GM12878 (cell line): ENCODE measurements around the gene ERICH4. TPM values are rescaled to one million over a fixed set of nuclear protein-coding genes. Genes with fewer than 3 reads are reported as not detected.

ENCODE experiments used
- ATF3 ChIP-seq: IDR thresholded peaks from 2 replicates; pipeline ENCODE4 v1.6.1; 2011; ENCODE audit warnings: low read depth, mild to moderate bottlenecking, low read length, moderate library complexity, borderline replicate concordance; ENCODE audit errors: extremely low read depth
- E2F8 ChIP-seq: fragments of 450-650 bp; IDR thresholded peaks from 2 replicates; pipeline ENCODE4 v1.6.1; 2018; ENCODE audit warnings: mild to moderate bottlenecking, low read depth, moderate library complexity; ENCODE audit not compliant: partially characterized antibody
- MAX ChIP-seq: IDR thresholded peaks from 2 replicates; pipeline ENCODE4 v1.6.1; 2012; ENCODE audit warnings: low read depth, low read length, improper control_type of control experiment
- MEF2A ChIP-seq: IDR thresholded peaks from 2 replicates; pipeline ENCODE4 v1.6.1; 2011; ENCODE audit warnings: low read depth, mild to moderate bottlenecking, low read length, moderate library complexity; ENCODE audit not compliant: insufficient read depth
- MLLT1 ChIP-seq: fragments of 450-650 bp; IDR thresholded peaks from 2 replicates; pipeline ENCODE4 v1.6.1; 2016; ENCODE audit warnings: mild to moderate bottlenecking
- MTA3 ChIP-seq: IDR thresholded peaks from 2 replicates; pipeline ENCODE4 v1.6.1; 2012; ENCODE audit warnings: low read length, inconsistent platforms, borderline replicate concordance
- MYB ChIP-seq: fragments of 150-350 bp; IDR thresholded peaks from 2 replicates; pipeline ENCODE4 v1.6.1; 2014; ENCODE audit warnings: mild to moderate bottlenecking, low read depth, low read length, borderline replicate concordance
- NFIC ChIP-seq: IDR thresholded peaks from 2 replicates; pipeline ENCODE4 v1.6.1; 2012; ENCODE audit warnings: low read depth, mild to moderate bottlenecking, inconsistent platforms, low read length, moderate library complexity
- NR2C1 ChIP-seq: fragments of 450-650 bp; IDR thresholded peaks from 2 replicates; pipeline ENCODE4 v1.6.1; 2017; ENCODE audit warnings: antibody characterized with exemption, mild to moderate bottlenecking, moderate library complexity
- SKIL ChIP-seq: fragments of 450-650 bp; IDR thresholded peaks from 2 replicates; pipeline ENCODE4 v1.6.1; 2017; ENCODE audit warnings: mild to moderate bottlenecking, low read depth, inconsistent platforms; ENCODE audit not compliant: poor library complexity, severe bottlenecking
- SMAD1 ChIP-seq: fragments of 450-650 bp; IDR thresholded peaks from 2 replicates; pipeline ENCODE4 v1.6.1; 2018; ENCODE audit warnings: mild to moderate bottlenecking, low read depth; ENCODE audit not compliant: partially characterized antibody
- STAT1 ChIP-seq: fragments of 450-650 bp; conservative IDR thresholded peaks from 2 replicates; pipeline ENCODE4 v1.6.1; 2014; ENCODE audit warnings: antibody characterized with exemption, mild to moderate bottlenecking
- USF1 ChIP-seq: IDR thresholded peaks from 2 replicates; pipeline ENCODE4 v1.6.1; 2011; ENCODE audit warnings: borderline replicate concordance, low read depth, mild to moderate bottlenecking, moderate library complexity, mixed read lengths, low read length; ENCODE audit not compliant: insufficient read depth; ENCODE audit errors: extremely low read length
- YBX1 ChIP-seq: fragments of 450-650 bp; IDR thresholded peaks from 2 replicates; pipeline ENCODE4 v1.6.1; 2016; ENCODE audit warnings: antibody characterized with exemption
- ZZZ3 ChIP-seq: IDR thresholded peaks from 2 replicates; pipeline ENCODE4 v1.6.1; 2011; ENCODE audit warnings: low read depth; ENCODE audit not compliant: control insufficient read depth, insufficient read length
- polyA plus RNA-seq, 11 experiments: library from polyadenylated mRNA; depleted of rRNA in 4 of 11; unstranded in 6 of 11; stranded (reverse) in 5 of 11; fragments of >200 nt; fragmentation: Nextera tagmentation in 4 of 11; fragmentation: Illumina TruSeq in 1 of 11; extraction: Ambion mirVana in 4 of 11; extraction: Trizol in 1 of 11; gene quantifications; 1 replicate in 1 of 11; 2 replicates in 10 of 11; pipeline versions ENCODE4 v1.2.1 to v1.2.3, GENCODE V29; 2011 to 2016; ENCODE audit warnings: inconsistent platforms in 2 of 11, missing spikeins in 2 of 11, low read depth in 1 of 11
- total RNA-seq, 4 experiments: library from RNA; depleted of rRNA in 3 of 4; stranded (reverse); fragments of >200 nt in 3 of 4; fragmentation: Illumina TruSeq in 1 of 4; extraction: Trizol in 1 of 4; gene quantifications; 2 replicates each; pipeline versions ENCODE4 v1.2.1 to v1.2.3, GENCODE V29; 2013 to 2021

Gene ERICH4
- total and polyA plus RNA-seq, 10 of the 15 experiments (the other 5 are each of a cell fraction or from before 2014, with no cell fraction given) = not detected

- TF ChIP-seq E2F8 (no peak), USF1 (no peak), NFIC (peak; percentile 21; the same call in 1 of the 2 replicates), ATF3 (no peak), SKIL (peak; percentile 18), SMAD1 (no peak), YBX1 (no peak), STAT1 (peak; percentile 69; the same call in 1 of the 2 replicates), MYB (no peak), MAX (0 out of 2 replicates have a peak, but pooled peaks have one; percentile 23), MLLT1 (peak; percentile 72), NR2C1 (no peak), MTA3 (peak; percentile 30; the same call in 1 of the 2 replicates), MEF2A (0 out of 2 replicates have a peak, but pooled peaks have one; percentile 38), ZZZ3 (no peak)
These were observed 3.3 kb upstream of the ERICH4 start, which contains the start of gene DMAC2 (continued) for GRCh38 chr19:41439441-41440222.
